ENCODE data around the gene PHF5A.

Gene PHF5A

GRCh38 chr22:41459431-41459830 lies 9.1 kb downstream of the PHF5A start:
- Histone ChIP-seq H3K4me1 (ENCODE audit: insufficient read depth, low read length) (0 out of 2 replicates have a peak, but pooled peaks cover 3% of the 10 kb centered on the region), H3K4me2 (ENCODE audit: insufficient read depth, low read length) (no peak overlapping the region), H3K27ac (ENCODE audit: low read length) (no peak overlapping the region), H3K9me3 (ENCODE audit: insufficient read depth, low read length, severe bottlenecking) (no peaks in the 10 kb centered on the region), H3K36me3 (ENCODE audit: insufficient read depth, low read length) (peaks cover 64% of the 10 kb centered on the region), H3K79me2 (ENCODE audit: insufficient read depth, low read length) (peaks cover 21% of the 10 kb centered on the region; the same call in 1 of the 2 replicates), H3K9ac (ENCODE audit: low read depth, low read length) (no peak overlapping the region), H3K4me3 (ENCODE audit: low read depth in 1 of 2, low read length in 2 of 2) (no peak overlapping the region), H3K27me3 (ENCODE audit: insufficient read depth, low read length, poor library complexity) (no peaks in the 10 kb centered on the region), H4K20me1 (ENCODE audit: insufficient read depth, low read length) (0 out of 2 replicates have a peak, but pooled peaks cover 3% of the 10 kb centered on the region), H2AFZ (ENCODE audit: low read depth, low read length) (no peak overlapping the region)
- TF ChIP-seq CTCF (IDR thresholded peaks at IDR 0.05; ENCODE audit: borderline replicate concordance, extremely low read depth, low read length, poor library complexity, severe bottlenecking) (no peak), EZH2 (IDR thresholded peaks at IDR 0.05; ENCODE audit: borderline replicate concordance, low read depth, low read length, severe bottlenecking) (no peak)
- no peak for ATAC-seq (ENCODE audit: insufficient read depth, low read depth)
- no peak for DNase-seq

GRCh38 chr22:41458161-41458728 lies 10.2 kb downstream of the PHF5A start:
- no peaks in the 10 kb centered on the region for H3K4me1 ChIP-seq (ENCODE audit: insufficient read depth, low read length)
- H3K27me3 ChIP-seq (ENCODE audit: insufficient read depth, low read length, poor library complexity) = no peaks in the 10 kb centered on the region
- TF ChIP-seq CTCF (IDR thresholded peaks at IDR 0.05; ENCODE audit: borderline replicate concordance, extremely low read depth, low read length, poor library complexity, severe bottlenecking) (no peak), EZH2 (IDR thresholded peaks at IDR 0.05; ENCODE audit: borderline replicate concordance, low read depth, low read length, severe bottlenecking) (no peak)
- no peak overlapping the region for H3K9ac ChIP-seq (ENCODE audit: low read depth, low read length)
- H3K79me2 ChIP-seq (ENCODE audit: insufficient read depth, low read length) = peaks cover 11% of the 10 kb centered on the region; the same call in 1 of the 2 replicates
- no peak overlapping the region for H3K27ac ChIP-seq (ENCODE audit: low read length)
- DNase-seq = no peak
- no peak overlapping the region for H3K4me3 ChIP-seq (ENCODE audit: low read depth in 1 of 2, low read length in 2 of 2)
- no peak overlapping the region for H2AFZ ChIP-seq (ENCODE audit: low read depth, low read length)
- H3K4me2 ChIP-seq (ENCODE audit: insufficient read depth, low read length) = no peak overlapping the region
- no peaks in the 10 kb centered on the region for H3K9me3 ChIP-seq (ENCODE audit: insufficient read depth, low read length, severe bottlenecking)
- H3K36me3 ChIP-seq (ENCODE audit: insufficient read depth, low read length) = peaks cover 52% of the 10 kb centered on the region
- ATAC-seq (ENCODE audit: insufficient read depth, low read depth) = no peak
- no peaks in the 10 kb centered on the region for H4K20me1 ChIP-seq (ENCODE audit: insufficient read depth, low read length)

GRCh38 chr22:41448189-41448808 lies 20.2 kb downstream of the PHF5A start:
- Histone ChIP-seq H3K4me1 (ENCODE audit: insufficient read depth, low read length) (peaks cover 18% of the 10 kb centered on the region), H3K27me3 (ENCODE audit: insufficient read depth, low read length, poor library complexity) (no peaks in the 10 kb centered on the region), H3K27ac (ENCODE audit: low read length) (peak overlapping the region; percentile 96), H3K9me3 (ENCODE audit: insufficient read depth, low read length, severe bottlenecking) (no peaks in the 10 kb centered on the region), H3K4me3 (ENCODE audit: low read depth in 1 of 2, low read length in 2 of 2) (peak overlapping the region; percentile 89 to 93), H3K36me3 (ENCODE audit: insufficient read depth, low read length) (peaks cover 5% of the 10 kb centered on the region; the same call in 1 of the 2 replicates), H3K4me2 (ENCODE audit: insufficient read depth, low read length) (peak overlapping the region; percentile 84), H4K20me1 (ENCODE audit: insufficient read depth, low read length) (peaks cover 8% of the 10 kb centered on the region; the same call in 1 of the 2 replicates), H3K79me2 (ENCODE audit: insufficient read depth, low read length) (peaks cover 51% of the 10 kb centered on the region), H3K9ac (ENCODE audit: low read depth, low read length) (peak overlapping the region; percentile 94), H2AFZ (ENCODE audit: low read depth, low read length) (peak overlapping the region; percentile 80)
- ATAC-seq (ENCODE audit: insufficient read depth, low read depth) (peak; percentile 81), DNase-seq (peak; percentile 98)
- TF ChIP-seq EZH2 (IDR thresholded peaks at IDR 0.05; ENCODE audit: borderline replicate concordance, low read depth, low read length, severe bottlenecking) (no peak), CTCF (IDR thresholded peaks at IDR 0.05; ENCODE audit: borderline replicate concordance, extremely low read depth, low read length, poor library complexity, severe bottlenecking) (no peak)
